HUES48 (cell line): ENCODE results near the gene GRSF1.
"Not testable (repeated sequence)": the region's sequence is repeated elsewhere in the genome, so short reads cannot be mapped to it uniquely, and the experiment has no call there.

Experiments used
- H3K27ac ChIP-seq: one replicate; pipeline ENCODE4 v1.7.0; 2013; ENCODE audit warnings: low read depth, low read length, inconsistent platforms
- H3K27me3 ChIP-seq: 2 replicates; pipeline ENCODE4 v1.6.1; 2013; ENCODE audit warnings: mild to moderate bottlenecking, low read length; ENCODE audit not compliant: control insufficient read depth, insufficient read depth
- H3K36me3 ChIP-seq: 2 replicates; pipeline ENCODE4 v1.6.1; 2013; ENCODE audit warnings: low read length; ENCODE audit not compliant: control insufficient read depth, insufficient read depth
- H3K4me1 ChIP-seq: 2 replicates; pipeline ENCODE4 v1.6.1; 2013; ENCODE audit warnings: mild to moderate bottlenecking, low read length; ENCODE audit not compliant: control insufficient read depth, insufficient read depth
- H3K4me3 ChIP-seq: 2 replicates; pipeline ENCODE4 v1.5.1; 2013; ENCODE audit warnings: mild to moderate bottlenecking, low read depth, low read length
- H3K9ac ChIP-seq: 2 replicates; pipeline ENCODE4 v1.6.1; 2013; ENCODE audit warnings: mild to moderate bottlenecking, low read depth, low read length, moderate library complexity
- H3K9me3 ChIP-seq: 2 replicates; pipeline ENCODE4 v1.6.1; 2013; ENCODE audit warnings: low read length; ENCODE audit not compliant: control insufficient read depth, insufficient read depth

Gene GRSF1

DNA sequence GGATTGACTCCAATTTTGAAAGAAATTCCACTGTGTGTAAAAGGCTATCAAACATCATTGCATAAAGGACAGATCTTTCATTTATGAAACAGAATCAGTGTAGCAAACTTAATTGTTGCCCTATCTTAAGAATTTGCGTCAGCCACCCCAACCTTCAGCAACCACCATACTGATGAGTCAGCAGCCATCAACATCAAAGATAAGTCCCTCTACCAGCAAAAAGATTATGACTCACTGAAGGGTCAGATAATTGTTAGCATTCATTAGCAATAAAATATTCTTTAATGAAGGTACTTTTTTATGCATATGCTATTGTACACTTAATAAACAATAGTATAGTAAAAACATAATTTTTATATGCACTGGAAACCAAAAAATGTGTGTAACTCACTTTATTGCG, 15.8 kb upstream of the GRSF1 start:
- Histone ChIP-seq H3K27me3 (no peaks in the 10 kb centered on the region), H3K4me3 (no peak overlapping the region), H3K27ac (no peak overlapping the region), H3K9ac (no peak overlapping the region), H3K9me3 (no peaks in the 10 kb centered on the region), H3K4me1 (peaks cover 8% of the 10 kb centered on the region), H3K36me3 (no peaks in the 10 kb centered on the region)

DNA sequence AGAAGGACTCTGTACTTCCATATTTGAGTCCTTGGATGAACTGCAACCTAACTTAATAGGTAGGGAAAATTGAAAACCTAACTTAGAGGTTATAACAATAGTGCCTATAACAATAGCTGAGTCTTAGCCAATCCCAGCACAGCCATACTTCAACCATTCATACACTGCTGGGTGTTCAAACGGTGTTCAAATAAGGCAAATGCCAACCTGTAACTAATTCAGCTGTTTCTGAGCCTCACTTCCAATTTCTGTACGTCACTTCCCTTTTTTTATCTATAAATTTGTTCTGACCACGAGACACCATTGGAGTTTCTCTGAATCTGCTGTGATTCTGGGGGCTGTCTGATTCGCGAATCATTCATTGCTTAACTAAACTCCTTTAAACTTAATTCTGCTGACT, 9.6 kb upstream of the GRSF1 start:
- H3K27ac ChIP-seq = no peak overlapping the region
- H3K4me1 ChIP-seq = no peaks in the 10 kb centered on the region
- no peaks in the 10 kb centered on the region for H3K27me3 ChIP-seq

GRCh38 chr4:70844180-70844579, 4.5 kb upstream of the GRSF1 start:
- H3K4me1 ChIP-seq = peaks cover 6% of the 10 kb centered on the region; the same call in 1 of the 2 replicates
- no peaks in the 10 kb centered on the region for H3K36me3 ChIP-seq
- H3K27ac ChIP-seq = no peak overlapping the region
- H3K4me3 ChIP-seq = no peak overlapping the region
- H3K9me3 ChIP-seq = no peaks in the 10 kb centered on the region
- H3K27me3 ChIP-seq = no peaks in the 10 kb centered on the region
- H3K9ac ChIP-seq = no peak overlapping the region

More for the DNA sequence above, 9.6 kb upstream of the GRSF1 start:
- Histone ChIP-seq H3K9ac (no peak overlapping the region), H3K4me3 (no peak overlapping the region), H3K36me3 (no peaks in the 10 kb centered on the region), H3K9me3 (no peaks in the 10 kb centered on the region)

GRCh38 chr4:70842761-70843435, 3.2 kb upstream of the GRSF1 start:
- Histone ChIP-seq H3K27me3 (no peaks in the 10 kb centered on the region), H3K9me3 (no peaks in the 10 kb centered on the region), H3K36me3 (no peaks in the 10 kb centered on the region), H3K27ac (no peak overlapping the region), H3K9ac (no peak overlapping the region), H3K4me1 (peaks cover 9% of the 10 kb centered on the region; the same call in 1 of the 2 replicates), H3K4me3 (no peak overlapping the region)

GRCh38 chr4:70841951-70842350, 2.3 kb upstream of the GRSF1 start:
- H3K9ac ChIP-seq = no peak overlapping the region
- no peak overlapping the region for H3K27ac ChIP-seq

DNA sequence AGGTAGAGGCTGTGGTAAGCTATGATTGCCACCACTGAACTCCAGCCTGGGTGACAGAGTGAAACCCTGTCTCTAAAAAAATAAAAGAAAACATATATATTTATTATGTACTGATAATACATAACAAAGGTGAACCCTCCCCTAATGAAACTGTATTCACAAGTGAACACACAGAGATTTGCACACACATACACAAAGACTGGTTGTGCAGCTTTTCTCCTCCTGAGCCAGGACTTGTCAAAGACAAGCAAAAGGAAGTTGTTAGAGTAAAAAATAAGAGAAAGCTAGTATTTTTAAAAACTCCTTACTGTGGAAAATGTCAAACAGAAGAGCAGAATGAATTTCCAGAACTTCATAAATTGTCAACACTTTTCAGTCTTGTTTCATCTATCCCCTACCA, 1.5 kb upstream of the GRSF1 start:
- Histone ChIP-seq H3K9ac (no peak overlapping the region), H3K9me3 (no peaks in the 10 kb centered on the region), H3K4me3 (no peak overlapping the region), H3K36me3 (peaks cover 2% of the 10 kb centered on the region), H3K4me1 (peaks cover 17% of the 10 kb centered on the region), H3K27ac (no peak overlapping the region), H3K27me3 (no peaks in the 10 kb centered on the region)

More at GRCh38 chr4:70841951-70842350, 2.3 kb upstream of the GRSF1 start:
- Histone ChIP-seq H3K4me1 (peaks cover 10% of the 10 kb centered on the region), H3K4me3 (no peak overlapping the region), H3K27me3 (no peaks in the 10 kb centered on the region), H3K36me3 (no peaks in the 10 kb centered on the region), H3K9me3 (no peaks in the 10 kb centered on the region)

DNA sequence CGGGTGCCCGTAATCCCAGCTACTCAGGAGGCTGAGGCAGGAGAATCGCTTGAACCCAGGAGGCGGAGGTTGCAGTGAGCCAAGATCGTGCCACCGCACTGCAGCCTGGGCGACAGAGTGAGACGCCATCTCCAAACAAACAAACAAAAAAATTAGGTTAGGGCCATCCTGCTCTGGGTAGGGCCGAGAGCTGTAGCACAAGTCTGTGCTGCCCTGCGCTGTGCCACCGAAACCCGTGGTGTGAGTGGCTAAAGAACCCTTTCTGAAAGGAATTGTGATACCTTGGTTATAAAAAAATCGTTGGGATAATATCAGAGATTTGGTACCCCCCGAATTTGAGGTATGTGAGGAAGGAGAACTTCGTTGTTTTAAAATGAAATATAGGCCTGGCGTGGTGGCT, 941 bp upstream of the GRSF1 start:
- peaks cover 17% of the 10 kb centered on the region for H3K4me1 ChIP-seq
- H3K9me3 ChIP-seq, H3K36me3 ChIP-seq, H3K27me3 ChIP-seq, H3K9ac ChIP-seq, H3K4me3 ChIP-seq, H3K27ac ChIP-seq: not testable (repeated sequence)

GRCh38 chr4:70840137-70840536, 447 bp upstream of the GRSF1 start:
- H3K9me3 ChIP-seq, H3K4me3 ChIP-seq, H3K27me3 ChIP-seq, H3K27ac ChIP-seq, H3K9ac ChIP-seq, H3K36me3 ChIP-seq: not testable (repeated sequence)
- peaks cover 17% of the 10 kb centered on the region for H3K4me1 ChIP-seq

DNA sequence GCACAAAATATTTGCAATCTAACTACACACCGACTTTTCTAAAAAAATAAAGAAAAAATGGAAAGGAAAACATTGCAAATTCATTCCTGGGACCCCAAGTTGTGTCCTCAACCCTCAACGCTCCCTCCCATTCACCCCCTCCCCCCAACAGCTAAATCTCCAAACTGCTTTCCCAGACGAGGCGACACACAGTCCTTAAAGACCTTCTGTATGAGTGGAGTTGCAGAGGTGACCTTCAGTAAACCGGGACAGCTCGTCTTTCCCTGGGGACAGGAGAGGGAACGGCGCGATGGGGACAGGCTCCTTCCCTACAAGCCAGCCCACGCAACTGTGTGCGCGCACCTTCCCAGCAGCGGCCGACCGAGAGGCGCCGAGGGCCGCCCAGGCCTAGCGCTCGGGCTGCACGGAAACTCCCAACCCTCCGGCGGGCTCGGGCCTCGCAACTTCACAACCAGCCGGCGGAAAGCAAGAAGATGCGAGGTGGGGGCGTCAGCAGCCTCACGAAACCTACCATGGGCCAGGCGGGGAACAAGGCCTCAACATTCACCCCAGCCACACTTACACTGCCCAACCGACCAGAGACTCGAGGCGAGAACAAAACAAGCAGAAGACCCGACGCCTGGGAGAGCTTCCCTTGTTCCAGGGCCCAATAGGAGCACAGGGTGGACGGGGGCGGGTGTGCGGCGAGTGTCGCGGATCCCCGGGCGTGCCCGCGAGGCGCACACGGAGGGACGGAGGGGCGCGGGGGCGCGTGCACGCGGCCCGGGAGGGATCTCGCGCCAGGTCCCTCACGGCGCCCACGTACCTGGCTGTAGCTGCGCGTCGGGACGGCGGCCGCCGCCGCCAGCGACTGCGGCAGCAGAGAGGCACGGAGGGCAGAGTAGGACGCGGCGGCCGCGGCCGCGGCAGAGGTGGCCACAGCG, 763 bp downstream of the GRSF1 start:
- H3K27ac ChIP-seq = peak overlapping the region; percentile 83
- H3K9me3 ChIP-seq = no peaks in the 10 kb centered on the region
- H3K4me3 ChIP-seq = peak overlapping the region; percentile 98
- peaks cover 20% of the 10 kb centered on the region for H3K36me3 ChIP-seq
- peak overlapping the region; percentile 95 for H3K9ac ChIP-seq
- peaks cover 17% of the 10 kb centered on the region for H3K4me1 ChIP-seq
- no peaks in the 10 kb centered on the region for H3K27me3 ChIP-seq

GRCh38 chr4:70838204-70838603, 1.5 kb downstream of the GRSF1 start:
- Histone ChIP-seq H3K27ac (no peak overlapping the region), H3K9me3 (no peaks in the 10 kb centered on the region), H3K4me1 (peaks cover 17% of the 10 kb centered on the region)

GRCh38 chr4:70836081-70836480, 3.6 kb downstream of the GRSF1 start:
- Histone ChIP-seq H3K27me3 (no peaks in the 10 kb centered on the region), H3K9me3 (no peaks in the 10 kb centered on the region), H3K4me1 (peaks cover 11% of the 10 kb centered on the region), H3K9ac (no peak overlapping the region), H3K36me3 (peaks cover 47% of the 10 kb centered on the region), H3K27ac (no peak overlapping the region), H3K4me3 (no peak overlapping the region)

More at GRCh38 chr4:70838204-70838603, 1.5 kb downstream of the GRSF1 start:
- Histone ChIP-seq H3K27me3 (no peaks in the 10 kb centered on the region), H3K9ac (peak overlapping the region; percentile 95), H3K36me3 (peaks cover 26% of the 10 kb centered on the region), H3K4me3 (peak overlapping the region; percentile 98)
